ENCODE measurements around the gene DNAH11.

DNA sequence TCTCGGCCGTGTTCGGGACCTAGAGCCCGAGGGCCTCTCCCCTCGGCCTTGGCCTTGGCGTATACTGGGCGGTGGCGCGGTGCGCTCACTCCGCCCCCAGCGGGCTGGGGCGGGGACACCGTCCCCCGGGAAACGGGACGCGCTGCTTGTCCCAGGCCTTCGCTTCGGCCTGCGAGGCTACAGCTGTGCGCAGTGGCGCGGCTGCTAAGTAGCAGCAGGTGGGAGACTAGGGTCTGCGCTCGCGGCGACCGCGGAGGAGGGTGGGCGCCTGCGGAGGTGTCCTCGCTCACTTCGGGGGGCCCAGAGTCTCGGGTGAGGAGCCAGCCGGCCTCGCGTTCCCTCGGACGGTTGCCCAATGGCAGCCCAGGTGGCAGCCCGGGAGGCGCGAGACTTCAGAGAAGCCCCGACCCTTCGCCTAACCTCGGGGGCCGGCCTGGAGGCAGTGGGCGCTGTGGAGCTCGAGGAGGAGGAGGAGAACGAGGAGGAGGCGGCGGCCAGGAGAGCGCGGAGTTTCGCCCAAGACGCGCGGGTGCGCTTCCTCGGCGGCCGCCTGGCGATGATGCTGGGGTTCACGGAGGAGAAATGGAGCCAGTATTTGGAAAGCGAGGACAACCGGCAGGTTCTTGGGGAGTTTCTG is at the start of gene DNAH11:
- TF ChIP-seq, protein P1, sequence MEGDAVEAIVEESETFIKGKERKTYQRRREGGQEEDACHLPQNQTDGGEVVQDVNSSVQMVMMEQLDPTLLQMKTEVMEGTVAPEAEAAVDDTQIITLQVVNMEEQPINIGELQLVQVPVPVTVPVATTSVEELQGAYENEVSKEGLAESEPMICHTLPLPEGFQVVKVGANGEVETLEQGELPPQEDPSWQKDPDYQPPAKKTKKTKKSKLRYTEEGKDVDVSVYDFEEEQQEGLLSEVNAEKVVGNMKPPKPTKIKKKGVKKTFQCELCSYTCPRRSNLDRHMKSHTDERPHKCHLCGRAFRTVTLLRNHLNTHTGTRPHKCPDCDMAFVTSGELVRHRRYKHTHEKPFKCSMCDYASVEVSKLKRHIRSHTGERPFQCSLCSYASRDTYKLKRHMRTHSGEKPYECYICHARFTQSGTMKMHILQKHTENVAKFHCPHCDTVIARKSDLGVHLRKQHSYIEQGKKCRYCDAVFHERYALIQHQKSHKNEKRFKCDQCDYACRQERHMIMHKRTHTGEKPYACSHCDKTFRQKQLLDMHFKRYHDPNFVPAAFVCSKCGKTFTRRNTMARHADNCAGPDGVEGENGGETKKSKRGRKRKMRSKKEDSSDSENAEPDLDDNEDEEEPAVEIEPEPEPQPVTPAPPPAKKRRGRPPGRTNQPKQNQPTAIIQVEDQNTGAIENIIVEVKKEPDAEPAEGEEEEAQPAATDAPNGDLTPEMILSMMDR (IDR thresholded peaks at IDR 0.05): peak in 1 of 6 experiments; percentile 39
- TF ChIP-seq POLR2A (IDR thresholded peaks at IDR 0.05): peak in 1 of 4 donors; percentile 30

Measured in upper lobe of left lung (tissue), 4 donors.